B cell (primary cell): Measurements from ENCODE around the gene STMN3. TPM values are rescaled to one million over a fixed set of nuclear protein-coding genes. Genes with fewer than 3 reads are reported as not detected.

Experiments used
- ATAC-seq: fragments of 200-7000 bp; cut with Tn5 transposase; one replicate; pipeline ENCODE4 v1.10.0; 2021; ENCODE audit warnings: low read depth, mild to moderate bottlenecking, moderate number of reproducible peaks, moderate library complexity
- CTCF ChIA-PET: fragments of 350-600 bp; sonication (Branson Sonifier 250); formaldehyde crosslinking; loops from one replicate; lab custom pipeline; 2021; ENCODE audit warnings: antibody characterized with exemption, inconsistent platforms; lab: Charles Lee
- POLR2A ChIA-PET: fragments of 350-600 bp; sonication (Branson Sonifier 250); formaldehyde crosslinking; loops from one replicate; lab custom pipeline; 2021; ENCODE audit warnings: antibody characterized with exemption; lab: Charles Lee
- DNase-seq: peaks from one replicate; pipeline ENCODE4 v3.0.0; 2013
- H2AFZ ChIP-seq: 2 replicates; pipeline ENCODE4 v1.6.1; 2012; ENCODE audit warnings: mild to moderate bottlenecking, low read depth, low read length; ENCODE audit not compliant: insufficient read depth, poor library complexity, severe bottlenecking
- H3K27ac ChIP-seq, 2 donors: 1 replicate in 1 of 2; 2 replicates in 1 of 2; pipeline ENCODE4 v1.5.1; 2012 to 2013; ENCODE audit warnings: low read length in 2 of 2, mild to moderate bottlenecking in 2 of 2, moderate library complexity in 1 of 2
- H3K27me3 ChIP-seq, 4 experiments: fragments of 200-600 bp in 1 of 4; sonication (generic) in 1 of 4; replicated peaks in 1 of 4; 1 replicate in 2 of 4; 2 replicates in 2 of 4; pipeline versions ENCODE4 v1.6.1 to v1.7.0; 2013 to 2016; ENCODE audit warnings: low read length in 3 of 4, mild to moderate bottlenecking in 2 of 4, mixed read lengths in 1 of 4, moderate library complexity in 1 of 4; ENCODE audit not compliant: insufficient read depth in 4 of 4, control insufficient read depth in 3 of 4; ENCODE audit errors: control extremely low read depth in 1 of 4
- H3K36me3 ChIP-seq, 2 experiments: replicated peaks in 1 of 2; 1 replicate in 1 of 2; 2 replicates in 1 of 2; pipeline versions ENCODE4 v1.6.1 to v1.7.1; 2013; ENCODE audit warnings: low read length in 1 of 2; ENCODE audit not compliant: insufficient read depth in 2 of 2, control insufficient read depth in 1 of 2; ENCODE audit errors: control extremely low read depth in 1 of 2, extremely low read depth in 1 of 2
- H3K4me1 ChIP-seq, 2 donors: fragments of 200-600 bp in 1 of 2; sonication (generic) in 1 of 2; 1 replicate in 1 of 2; 2 replicates in 1 of 2; pipeline versions ENCODE4 v1.5.1 to v1.6.1; 2013 to 2017; ENCODE audit warnings: low read length in 2 of 2; ENCODE audit not compliant: control insufficient read depth in 2 of 2, insufficient read depth in 2 of 2
- H3K4me2 ChIP-seq: replicated peaks from 2 replicates; pipeline ENCODE3; 2012; ENCODE audit warnings: mild to moderate bottlenecking, low read depth, low read length; ENCODE audit not compliant: poor library complexity, severe bottlenecking
- H3K4me3 ChIP-seq, 5 experiments: fragments of 200-600 bp in 1 of 5; sonication (generic) in 1 of 5; 1 replicate in 3 of 5; 2 replicates in 2 of 5; pipeline versions ENCODE4 v1.5.1 to v1.7.0; 2011 to 2016; ENCODE audit warnings: low read length in 4 of 5, mild to moderate bottlenecking in 4 of 5, low read depth in 2 of 5, control low read depth in 1 of 5, moderate library complexity in 1 of 5; ENCODE audit not compliant: insufficient read depth in 1 of 5; ENCODE audit errors: control extremely low read depth in 1 of 5, extremely low read depth in 1 of 5
- H3K79me2 ChIP-seq: fragments of 200-600 bp; sonication (generic); one replicate; pipeline ENCODE4 v1.6.0; 2016; ENCODE audit warnings: low read length; ENCODE audit not compliant: control insufficient read depth, insufficient read depth
- H3K9ac ChIP-seq: fragments of 200-600 bp; sonication (generic); 2 replicates; pipeline ENCODE4 v1.6.1; 2017; ENCODE audit warnings: mild to moderate bottlenecking, low read length, moderate library complexity
- H3K9me3 ChIP-seq, 3 donors: one replicate each; pipeline versions ENCODE4 v1.6.1 to v1.7.1; 2013; ENCODE audit warnings: low read length in 2 of 3; ENCODE audit not compliant: control insufficient read depth in 2 of 3, insufficient read depth in 1 of 3; ENCODE audit errors: control extremely low read depth in 1 of 3
- H4K20me1 ChIP-seq: 2 replicates; pipeline ENCODE4 v1.6.0; 2012; ENCODE audit warnings: mild to moderate bottlenecking, low read length; ENCODE audit not compliant: insufficient read depth, control insufficient read depth, poor library complexity, severe bottlenecking
- H3K27ac Mint-ChIP-seq: one replicate; pipeline ENCODE4 v1.8.0; 2021; ENCODE audit warnings: mixed read lengths
- H3K27me3 Mint-ChIP-seq: one replicate; pipeline ENCODE4 v1.8.0; 2021; ENCODE audit warnings: mixed read lengths
- H3K4me1 Mint-ChIP-seq: one replicate; pipeline ENCODE4 v1.8.0; 2021; ENCODE audit warnings: mixed read lengths
- H3K4me3 Mint-ChIP-seq: one replicate; pipeline ENCODE4 v1.8.0; 2021; ENCODE audit warnings: mixed read lengths
- H3K9me3 Mint-ChIP-seq: one replicate; pipeline ENCODE4 v1.8.0; 2022; ENCODE audit warnings: mixed read lengths; ENCODE audit not compliant: insufficient read depth
- EZH2 ChIP-seq: IDR thresholded peaks from 2 replicates; pipeline ENCODE4 v1.6.1; 2012; ENCODE audit warnings: borderline replicate concordance, low read depth, mild to moderate bottlenecking, moderate library complexity, low read length; ENCODE audit not compliant: insufficient read depth, poor library complexity, severe bottlenecking
- WGBS: methylation state at CpG from one replicate; pipeline ENCODE4 v1.1.5; 2013; ENCODE audit warnings: missing lambda C conversion rate; ENCODE audit not compliant: insufficient coverage; 5-methylcytosine and 5-hydroxymethylcytosine counted together
- intact Hi-C: fragments of 100-400 bp; cut with micrococcal nuclease; formaldehyde crosslinking; loops from one replicate; pipeline ENCODE4 v1.10.0; 2022
- polyA plus RNA-seq: library from polyadenylated mRNA; depleted of rRNA; stranded (reverse); fragments of >200 nt; gene quantifications from 2 replicates; pipeline ENCODE4 v1.2.3, GENCODE V29; 2012
- total RNA-seq, 2 donors: library from RNA; stranded (reverse); fragments of 120-200 nt in 1 of 2; gene quantifications; 1 replicate in 1 of 2; 2 replicates in 1 of 2; pipeline versions ENCODE4 v1.2.3 to v1.2.4, GENCODE V29; 2013 to 2022
- TF ChIP-seq, protein P1 (sequence below): fragments of 200-600 bp; IDR thresholded peaks from one replicate; pipeline ENCODE4 v1.8.0; 2022; ENCODE audit warnings: antibody characterized with exemption, mild to moderate bottlenecking

The STMN3 gene
- total and polyA plus RNA-seq, 2 donors (not counting 1 experiment from before 2014, with no cell fraction given) = 35.0 to 59.4 TPM

- H3K9me3 Mint-ChIP-seq = no peaks in the 10 kb centered on the region
- peaks cover 33 to 47% of the 10 kb centered on the region in 2 donors for H3K4me1 ChIP-seq
- WGBS = under 1% methylated on average over 68 of the region's 68 CpGs
- peak overlapping the region; percentile 93 for H3K27ac Mint-ChIP-seq
- intact Hi-C loops = loop anchor here (1.0 to 2.0 kb wide), 4 partner anchors 8 to 270 kb away; partner anchors contain the start of gene RTEL1
- H3K4me1 Mint-ChIP-seq = peaks cover 37% of the 10 kb centered on the region
- no peak for TF ChIP-seq EZH2
- TF ChIP-seq, protein P1, sequence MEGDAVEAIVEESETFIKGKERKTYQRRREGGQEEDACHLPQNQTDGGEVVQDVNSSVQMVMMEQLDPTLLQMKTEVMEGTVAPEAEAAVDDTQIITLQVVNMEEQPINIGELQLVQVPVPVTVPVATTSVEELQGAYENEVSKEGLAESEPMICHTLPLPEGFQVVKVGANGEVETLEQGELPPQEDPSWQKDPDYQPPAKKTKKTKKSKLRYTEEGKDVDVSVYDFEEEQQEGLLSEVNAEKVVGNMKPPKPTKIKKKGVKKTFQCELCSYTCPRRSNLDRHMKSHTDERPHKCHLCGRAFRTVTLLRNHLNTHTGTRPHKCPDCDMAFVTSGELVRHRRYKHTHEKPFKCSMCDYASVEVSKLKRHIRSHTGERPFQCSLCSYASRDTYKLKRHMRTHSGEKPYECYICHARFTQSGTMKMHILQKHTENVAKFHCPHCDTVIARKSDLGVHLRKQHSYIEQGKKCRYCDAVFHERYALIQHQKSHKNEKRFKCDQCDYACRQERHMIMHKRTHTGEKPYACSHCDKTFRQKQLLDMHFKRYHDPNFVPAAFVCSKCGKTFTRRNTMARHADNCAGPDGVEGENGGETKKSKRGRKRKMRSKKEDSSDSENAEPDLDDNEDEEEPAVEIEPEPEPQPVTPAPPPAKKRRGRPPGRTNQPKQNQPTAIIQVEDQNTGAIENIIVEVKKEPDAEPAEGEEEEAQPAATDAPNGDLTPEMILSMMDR = no peak
- H3K27me3 Mint-ChIP-seq = no peaks in the 10 kb centered on the region
- no peaks in the 10 kb centered on the region for H3K27me3 ChIP-seq
- H3K27ac ChIP-seq = peak overlapping the region; percentile 75 to 84
- ChIA-PET POLR2A (interaction anchor here (0.6 to 2.8 kb wide), 15 partner anchors 8 to 275 kb away, joined by 3 to 92 read pairs (median 6); partner anchors contain the start of genes ARFRP1, LIME1, PPDPF and RTEL1), CTCF (interaction anchor here (1.0 to 1.7 kb wide), 5 partner anchors 8 to 31 kb away, joined by 3 to 20 read pairs (median 4); partner anchors contain the start of gene RTEL1)
- peak; percentile 98 for DNase-seq
- H3K4me2 ChIP-seq = peak overlapping the region; percentile 97
- H2AFZ ChIP-seq = peak overlapping the region; percentile 83
- H3K36me3 ChIP-seq = peaks cover 0 to 12% of the 10 kb centered on the region in 2 experiments
- peak overlapping the region; percentile 79 for H3K9ac ChIP-seq
- ATAC-seq = peak; percentile 78
- peak overlapping the region; percentile 95 for H3K4me3 Mint-ChIP-seq
- peak overlapping the region; percentile 38 to 90 (median 87) for H3K4me3 ChIP-seq
- H4K20me1 ChIP-seq = peaks cover under 1% of the 10 kb centered on the region
- H3K79me2 ChIP-seq = peaks cover 65% of the 10 kb centered on the region
- no peaks in the 10 kb centered on the region for H3K9me3 ChIP-seq
Measured at GRCh38 chr20:63627129-63627750, 26.0 kb downstream of the STMN3 start.
